Pancreas (tissue), 10 donors: Measurements from ENCODE around the gene PHC1. TPM values are rescaled to one million over a fixed set of nuclear protein-coding genes. Genes with fewer than 3 reads are reported as not detected.
A peak's percentile ranks its signal among the peaks of the same experiment; 100 is the strongest.

Source experiments
- ATAC-seq, 4 donors: fragments of 200-7000 bp; cut with Tn5 transposase; one replicate each; pipeline versions ENCODE4 v1.8.0 to v1.9.1; 2020; ENCODE audit warnings: mild to moderate bottlenecking in 4 of 4, moderate library complexity in 4 of 4
- DNase-seq, 6 donors: peaks; one replicate each; pipeline ENCODE4 v3.0.0-alpha.2; 2020
- FAIRE-seq: peaks from 2 replicates; lab custom pipeline; 2012; peaks lifted over from hg19 to GRCh38; lab: Jason Lieb, UNC
- H3K27ac ChIP-seq, 4 donors: fragments of 200-600 bp; sonication (generic); 1 replicate in 3 of 4; 2 replicates in 1 of 4; pipeline versions ENCODE4 v1.5.0 to v1.8.0; 2020
- H3K27me3 ChIP-seq, 4 donors: fragments of 200-600 bp; one replicate each; pipeline ENCODE4 v1.8.0; 2021
- H3K36me3 ChIP-seq, 3 donors: fragments of 200-600 bp; sonication (generic) in 1 of 3; one replicate each; pipeline versions ENCODE4 v1.5.0 to v1.8.0; 2020 to 2021
- H3K4me1 ChIP-seq, 3 donors: fragments of 200-600 bp; one replicate each; pipeline ENCODE4 v1.8.0; 2021
- H3K4me3 ChIP-seq, 4 donors: fragments of 200-600 bp; sonication (generic) in 2 of 4; one replicate each; pipeline versions ENCODE4 v1.5.0 to v1.8.0; 2020 to 2021
- H3K9me3 ChIP-seq, 4 donors: fragments of 200-600 bp; one replicate each; pipeline ENCODE4 v1.8.0; 2021
- CTCF ChIP-seq, 4 donors: fragments of 200-600 bp; sonication (generic) in 3 of 4; IDR thresholded peaks; one replicate each; pipeline versions ENCODE4 v1.5.0 to v1.8.0; 2021; ENCODE audit warnings: antibody characterized with exemption in 4 of 4
- WGBS, 2 donors: extraction: QIAGEN DNeasy Blood & Tissue Kit; methylation state at CpG; one replicate each; pipeline ENCODE4 v1.1.7; 2013; 5-methylcytosine and 5-hydroxymethylcytosine counted together
- intact Hi-C, 3 donors: fragments of 100-400 bp; cut with DNase I; formaldehyde crosslinking; loops; one replicate each; pipeline versions ENCODE4 v1.11.1 to v1.14.2; 2022
- polyA plus RNA-seq, 2 donors: library from polyadenylated mRNA; stranded (reverse); fragments of 200-250 nt; gene quantifications; one replicate each; pipeline ENCODE4 v1.2.3, GENCODE V29; 2013
- total RNA-seq, 6 donors: library from RNA; stranded (reverse); fragmentation: NEBNext Ultra II Directional in 4 of 6; extraction: Animal tissue kit (Norgen Biotek cat#: 25700) in 4 of 6; gene quantifications; one replicate each; pipeline versions ENCODE4 v1.2.1 to v1.2.4, GENCODE V29; 2021 to 2023
- donor health status: healthy with polysubstance abuse.
- donor health status: DM: no; HTN: no; CAD: no; lungs with moderate emphysema.
- donor health status: DM: no; HTN: no; CAD: no.
- donor health status: control.
- donor health status: control.
- donor health status: Bipolar disorder and iron deficiency.
- donor health status: DM: yes; HTN: yes; CAD: no.
- donor health status: DM: no; HTN: no; CAD: no.
- donor health status: DM: no; HTN: no; CAD: no.
- donor health status: DM: yes; HTN: yes; CAD: no.

PHC1 gene
- total and polyA plus RNA-seq, 8 donors = 15.8 to 45.1 (median 19.5) TPM

- intact Hi-C loops = no loop called here
- ATAC-seq (no peak), DNase-seq (no peak), FAIRE-seq (no peak)
- Histone ChIP-seq H3K27ac (no peak overlapping the region), H3K27me3 (no peaks in the 10 kb centered on the region), H3K9me3 (no peaks in the 10 kb centered on the region), H3K4me1 (peaks cover 0 to 15% (median 11%) of the 10 kb centered on the region in 3 donors), H3K36me3 (no peaks in the 10 kb centered on the region), H3K4me3 (no peak overlapping the region)
- TF ChIP-seq CTCF (IDR thresholded peaks at IDR 0.05) = no peak
- 67 to 68% methylated on average over 3 of the region's 3 CpGs for WGBS, 2 donors
Observed at GRCh38 chr12:8911606-8912268, 2.6 kb upstream of the PHC1 start.

- WGBS, 2 donors = 7 to 8% methylated on average over 9 of the region's 9 CpGs
- DNase-seq = peak in 3 of 6 donors; percentile 13 to 24 (median 16)
- Histone ChIP-seq H3K36me3 (no peaks in the 10 kb centered on the region), H3K27ac (peak overlapping the region in 2 of 4 donors; percentile 73 to 74), H3K4me1 (peaks cover 0 to 15% (median 11%) of the 10 kb centered on the region in 3 donors), H3K9me3 (no peaks in the 10 kb centered on the region), H3K4me3 (no peak overlapping the region), H3K27me3 (no peaks in the 10 kb centered on the region)
- peak; percentile 14 to 43 (median 29) for ATAC-seq
- intact Hi-C loops = no loop called here
- no peak for TF ChIP-seq CTCF (IDR thresholded peaks at IDR 0.05)
- FAIRE-seq = no peak
Observed at GRCh38 chr12:8912914-8913313, 1.4 kb upstream of the PHC1 start.

- 16 to 18% methylated on average over 6 of the region's 6 CpGs for WGBS, 2 donors
- Histone ChIP-seq H3K27me3 (no peaks in the 10 kb centered on the region), H3K4me1 (peaks cover 0 to 15% (median 11%) of the 10 kb centered on the region in 3 donors), H3K9me3 (no peaks in the 10 kb centered on the region), H3K27ac (peak overlapping the region; percentile 58 to 74 (median 72)), H3K36me3 (no peaks in the 10 kb centered on the region), H3K4me3 (peak overlapping the region; percentile 47 to 69 (median 58))
- no peak for FAIRE-seq
- ATAC-seq = peak in 3 of 4 donors; percentile 3 to 7 (median 4)
- no peak for TF ChIP-seq CTCF (IDR thresholded peaks at IDR 0.05)
- DNase-seq = no peak
- intact Hi-C loops = no loop called here
Observed at GRCh38 chr12:8913702-8914032, 642 bp upstream of the PHC1 start.

- no peaks in the 10 kb centered on the region for H3K36me3 ChIP-seq
- DNase-seq (peak; percentile 40 to 83 (median 53)), ATAC-seq (peak; percentile 68 to 83 (median 80)), FAIRE-seq (no peak)
- H3K27me3 ChIP-seq = no peaks in the 10 kb centered on the region
- peak overlapping the region; percentile 49 to 69 (median 62) for H3K4me3 ChIP-seq
- TF ChIP-seq CTCF (IDR thresholded peaks at IDR 0.05) = no peak
- peak overlapping the region in 2 of 4 donors; percentile 53 to 73 for H3K27ac ChIP-seq
- no peaks in the 10 kb centered on the region for H3K9me3 ChIP-seq
- intact Hi-C loops = no loop called here
- peaks cover 0 to 15% (median 11%) of the 10 kb centered on the region in 3 donors for H3K4me1 ChIP-seq
- 1% methylated on average over 22 to 29 of the region's 35 CpGs for WGBS, 2 donors
Observed at GRCh38 chr12:8914716-8915526, 612 bp downstream of the PHC1 start.
